Suprapubic skin (tissue), 4 donors: Measurements from ENCODE around the gene IFNLR1. TPM values are rescaled to one million over a fixed set of nuclear protein-coding genes. Genes with fewer than 3 reads are reported as not detected.
A peak's percentile ranks its signal among the peaks of the same experiment; 100 is the strongest.

Experiments
- DNase-seq, 2 donors: peaks; one replicate each; pipeline ENCODE4 v3.0.0-alpha.2; 2019; ENCODE audit warnings: low spot score in 2 of 2
- H3K27ac ChIP-seq: fragments of 200-600 bp; sonication (generic); one replicate; pipeline ENCODE4 v1.5.1; 2019
- H3K27me3 ChIP-seq: fragments of 200-600 bp; sonication (generic); one replicate; pipeline ENCODE4 v1.5.1; 2019
- H3K36me3 ChIP-seq: fragments of 200-600 bp; sonication (generic); one replicate; pipeline ENCODE4 v1.5.1; 2019
- H3K4me1 ChIP-seq: fragments of 200-600 bp; sonication (generic); one replicate; pipeline ENCODE4 v1.5.1; 2019
- H3K4me3 ChIP-seq: fragments of 200-600 bp; sonication (generic); one replicate; pipeline ENCODE4 v1.5.1; 2019; ENCODE audit warnings: mild to moderate bottlenecking
- H3K9me3 ChIP-seq: fragments of 200-600 bp; sonication (generic); one replicate; pipeline ENCODE4 v1.5.1; 2019
- EP300 ChIP-seq: sonication (generic); formaldehyde crosslinking; IDR thresholded peaks from one replicate; pipeline ENCODE4 v1.6.1; 2017; ENCODE audit warnings: antibody characterized with exemption
- POLR2A ChIP-seq, 2 donors: fragments of 450-650 bp; IDR thresholded peaks; one replicate each; pipeline ENCODE4 v1.6.1; 2017; ENCODE audit warnings: antibody characterized with exemption in 2 of 2, mild to moderate bottlenecking in 2 of 2, moderate library complexity in 2 of 2
- POLR2AphosphoS5 ChIP-seq, 3 donors: sonication (generic); formaldehyde crosslinking; IDR thresholded peaks; one replicate each; pipeline ENCODE4 v1.6.1; 2017; ENCODE audit warnings: antibody characterized with exemption in 3 of 3
- WGBS: methylation state at CpG from one replicate; pipeline ENCODE4 v1.1.5; 2018; 5-methylcytosine and 5-hydroxymethylcytosine counted together
- total RNA-seq, 4 donors: library from RNA; depleted of rRNA; stranded (reverse); fragments of >200 nt; gene quantifications; one replicate each; pipeline ENCODE4 v1.1.0, GENCODE V29; 2016
- TF ChIP-seq, protein P1 (sequence below), 2 donors: fragments of 200-600 bp in 1 of 2; fragments of 450-650 bp in 1 of 2; sonication (generic) in 1 of 2; IDR thresholded peaks; one replicate each; pipeline ENCODE4 v1.5.1; 2016 to 2019; ENCODE audit warnings: antibody characterized with exemption in 2 of 2, mild to moderate bottlenecking in 1 of 2, moderate library complexity in 1 of 2

IFNLR1 gene
- total RNA-seq, 4 donors from 2014 or later = 11.7 to 16.1 (median 14.0) TPM

DNA sequence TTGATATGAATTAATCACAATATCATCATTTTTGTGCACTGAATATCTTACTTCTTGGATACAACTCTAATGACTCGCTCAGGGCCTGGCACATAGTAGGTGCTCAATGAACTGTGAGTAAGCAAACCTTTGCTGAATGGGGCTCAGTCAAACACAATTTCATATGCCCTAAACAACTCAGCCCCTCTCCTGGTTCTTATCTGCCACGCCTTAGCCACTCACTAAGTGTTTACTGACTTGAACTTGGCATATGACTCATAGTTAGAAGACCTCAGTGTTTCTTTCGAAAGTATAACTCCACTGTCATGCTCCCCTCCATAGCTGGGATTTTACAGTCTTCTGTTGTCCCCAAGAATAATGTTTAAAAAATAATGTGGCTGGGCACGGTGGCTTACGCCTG lies 4.8 kb upstream of the IFNLR1 start:
- Histone ChIP-seq H3K9me3 (no peaks in the 10 kb centered on the region), H3K36me3 (no peaks in the 10 kb centered on the region), H3K27me3 (peaks cover 4% of the 10 kb centered on the region), H3K4me1 (peaks cover 36% of the 10 kb centered on the region), H3K27ac (no peak overlapping the region), H3K4me3 (no peak overlapping the region)
- no peak for TF ChIP-seq POLR2AphosphoS5 (IDR thresholded peaks at IDR 0.05)
- TF ChIP-seq POLR2A (IDR thresholded peaks at IDR 0.05) = no peak
- TF ChIP-seq EP300 = no peak
- TF ChIP-seq, protein P1, sequence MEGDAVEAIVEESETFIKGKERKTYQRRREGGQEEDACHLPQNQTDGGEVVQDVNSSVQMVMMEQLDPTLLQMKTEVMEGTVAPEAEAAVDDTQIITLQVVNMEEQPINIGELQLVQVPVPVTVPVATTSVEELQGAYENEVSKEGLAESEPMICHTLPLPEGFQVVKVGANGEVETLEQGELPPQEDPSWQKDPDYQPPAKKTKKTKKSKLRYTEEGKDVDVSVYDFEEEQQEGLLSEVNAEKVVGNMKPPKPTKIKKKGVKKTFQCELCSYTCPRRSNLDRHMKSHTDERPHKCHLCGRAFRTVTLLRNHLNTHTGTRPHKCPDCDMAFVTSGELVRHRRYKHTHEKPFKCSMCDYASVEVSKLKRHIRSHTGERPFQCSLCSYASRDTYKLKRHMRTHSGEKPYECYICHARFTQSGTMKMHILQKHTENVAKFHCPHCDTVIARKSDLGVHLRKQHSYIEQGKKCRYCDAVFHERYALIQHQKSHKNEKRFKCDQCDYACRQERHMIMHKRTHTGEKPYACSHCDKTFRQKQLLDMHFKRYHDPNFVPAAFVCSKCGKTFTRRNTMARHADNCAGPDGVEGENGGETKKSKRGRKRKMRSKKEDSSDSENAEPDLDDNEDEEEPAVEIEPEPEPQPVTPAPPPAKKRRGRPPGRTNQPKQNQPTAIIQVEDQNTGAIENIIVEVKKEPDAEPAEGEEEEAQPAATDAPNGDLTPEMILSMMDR (IDR thresholded peaks at IDR 0.05) = no peak
- WGBS = 74% methylated on average over 5 of the region's 5 CpGs
- DNase-seq = peak in 1 of 2 donors; percentile 2

DNA sequence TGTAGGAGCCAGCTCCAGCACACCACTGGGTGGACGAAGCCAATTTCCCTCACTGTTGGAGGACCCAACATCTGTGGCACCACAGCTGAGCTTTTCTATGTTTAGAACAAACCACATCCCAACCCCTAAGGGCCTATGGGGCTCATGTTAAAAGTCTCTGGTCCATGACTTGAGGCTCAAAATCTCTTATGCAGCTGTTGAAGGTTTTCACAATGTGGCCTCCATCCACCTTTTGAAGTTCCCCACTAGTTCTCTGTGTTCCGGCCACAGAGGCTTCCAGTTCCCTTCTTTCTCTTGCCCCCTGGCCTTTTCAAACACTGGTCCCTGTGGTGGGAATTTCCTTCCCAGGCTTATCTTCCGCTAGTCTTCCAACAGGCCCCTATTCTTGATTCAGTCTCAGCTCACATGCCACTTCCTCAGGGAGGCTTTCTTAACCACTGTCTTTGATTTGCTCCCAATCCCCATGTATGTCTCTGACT lies 3.9 kb upstream of the IFNLR1 start:
- no peak overlapping the region for H3K27ac ChIP-seq
- no peaks in the 10 kb centered on the region for H3K36me3 ChIP-seq
- 81% methylated on average over 3 of the region's 3 CpGs for WGBS

DNA sequence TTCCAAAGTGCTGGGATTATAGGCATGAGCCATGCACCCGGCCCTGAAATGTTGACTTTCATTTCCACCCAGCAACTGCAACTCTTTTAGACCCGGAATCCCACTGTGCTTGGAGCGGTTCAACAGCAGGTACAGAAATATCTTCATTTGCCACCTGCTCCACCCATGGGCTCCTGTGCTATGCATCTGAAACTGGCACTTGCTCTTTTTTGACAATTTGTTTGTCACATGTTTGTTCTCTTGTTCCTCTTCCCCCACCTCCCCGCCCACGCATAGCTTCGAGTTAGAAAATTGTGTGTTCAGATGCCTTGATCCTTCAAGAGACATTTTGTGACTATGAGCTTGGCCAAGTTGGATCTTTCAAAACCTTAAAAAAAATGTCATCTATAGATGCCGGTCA lies 2.4 kb upstream of the IFNLR1 start:
- peaks cover 41% of the 10 kb centered on the region for H3K4me1 ChIP-seq
- no peaks in the 10 kb centered on the region for H3K36me3 ChIP-seq
- H3K4me3 ChIP-seq = no peak overlapping the region
- H3K27ac ChIP-seq = no peak overlapping the region
- WGBS = 81% methylated on average over 7 of the region's 7 CpGs
- DNase-seq = peak in 1 of 2 donors; percentile 44
- H3K27me3 ChIP-seq = peaks cover 10% of the 10 kb centered on the region
- no peaks in the 10 kb centered on the region for H3K9me3 ChIP-seq
- TF ChIP-seq, protein P1 (IDR thresholded peaks at IDR 0.05) = no peak
- TF ChIP-seq POLR2A (IDR thresholded peaks at IDR 0.05) (no peak), POLR2AphosphoS5 (IDR thresholded peaks at IDR 0.05) (no peak), EP300 (no peak)

More for the DNA sequence above, 3.9 kb upstream of the IFNLR1 start:
- peak in 1 of 2 donors; percentile 11 for DNase-seq
- TF ChIP-seq, protein P1 (IDR thresholded peaks at IDR 0.05) = no peak
- TF ChIP-seq POLR2AphosphoS5 (IDR thresholded peaks at IDR 0.05) = no peak
- TF ChIP-seq EP300 = no peak
- TF ChIP-seq POLR2A (IDR thresholded peaks at IDR 0.05) = no peak
- Histone ChIP-seq H3K9me3 (no peaks in the 10 kb centered on the region), H3K27me3 (peaks cover 10% of the 10 kb centered on the region), H3K4me1 (peaks cover 43% of the 10 kb centered on the region), H3K4me3 (no peak overlapping the region)

DNA sequence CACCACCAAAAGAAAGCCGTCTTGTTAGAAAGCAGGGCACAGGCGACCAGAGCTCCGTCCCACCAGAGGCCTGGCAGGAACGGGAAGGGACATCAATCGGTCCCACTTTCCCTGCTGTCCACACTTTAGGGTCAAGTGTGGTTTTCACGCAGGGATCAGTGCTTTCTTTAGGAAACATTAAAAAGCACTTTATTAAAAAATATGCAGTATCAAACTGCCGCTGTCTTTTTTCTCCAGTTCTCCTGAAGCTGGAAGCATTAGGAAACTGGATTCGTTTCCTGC lies 437 bp downstream of the IFNLR1 start:
- no peaks in the 10 kb centered on the region for H3K36me3 ChIP-seq
- TF ChIP-seq, protein P1 (IDR thresholded peaks at IDR 0.05) = no peak
- TF ChIP-seq POLR2AphosphoS5 (IDR thresholded peaks at IDR 0.05) = no peak
- TF ChIP-seq POLR2A (IDR thresholded peaks at IDR 0.05) = no peak
- TF ChIP-seq EP300 = no peak
- H3K27ac ChIP-seq = peak overlapping the region; percentile 84
- no peaks in the 10 kb centered on the region for H3K9me3 ChIP-seq
- no peak for DNase-seq
- peak overlapping the region; percentile 60 for H3K4me3 ChIP-seq
- WGBS = 25% methylated on average over 8 of the region's 8 CpGs
- peaks cover 10% of the 10 kb centered on the region for H3K27me3 ChIP-seq
- H3K4me1 ChIP-seq = peaks cover 33% of the 10 kb centered on the region

DNA sequence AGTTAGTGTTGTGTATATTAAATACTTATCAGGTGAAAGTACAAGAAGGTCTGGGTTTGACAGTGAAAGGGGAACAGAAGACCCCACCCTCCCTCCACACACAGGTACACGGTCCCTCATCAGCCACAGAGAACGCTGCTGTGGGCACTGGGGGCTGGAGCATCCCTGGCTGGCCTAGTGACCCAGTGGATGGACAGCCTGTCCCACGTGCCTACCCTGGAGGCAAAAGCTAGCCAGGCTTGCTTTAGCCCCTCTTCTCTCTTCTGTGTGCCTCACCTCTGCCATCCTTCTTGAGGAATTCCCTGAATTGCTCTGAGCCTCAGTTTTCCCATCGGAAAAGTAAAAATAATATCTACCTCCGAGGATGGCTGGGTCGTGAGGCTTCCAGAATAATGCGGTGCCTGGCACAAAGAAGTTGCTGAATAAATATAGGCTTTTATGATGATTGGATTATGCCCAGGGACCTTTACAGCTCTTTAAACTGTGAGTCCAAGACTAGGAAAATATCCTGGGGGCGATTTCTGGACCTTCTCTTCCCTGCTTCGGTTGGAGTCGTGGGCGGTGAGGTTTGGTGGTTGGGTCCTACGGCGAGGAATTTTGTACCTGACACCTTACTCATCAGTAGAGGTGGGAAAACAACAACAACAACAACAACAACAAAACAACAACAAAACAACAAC lies 918 bp downstream of the IFNLR1 start:
- DNase-seq = peak in 1 of 2 donors; percentile 42
- Histone ChIP-seq H3K27me3 (peaks cover 10% of the 10 kb centered on the region), H3K4me3 (peak overlapping the region; percentile 60), H3K27ac (peak overlapping the region; percentile 84), H3K4me1 (peaks cover 33% of the 10 kb centered on the region), H3K9me3 (no peaks in the 10 kb centered on the region), H3K36me3 (no peaks in the 10 kb centered on the region)
- 54% methylated on average over 12 of the region's 13 CpGs for WGBS
- no peak for TF ChIP-seq POLR2A (IDR thresholded peaks at IDR 0.05)
- TF ChIP-seq, protein P1 (IDR thresholded peaks at IDR 0.05) = no peak
- no peak for TF ChIP-seq POLR2AphosphoS5 (IDR thresholded peaks at IDR 0.05)
- TF ChIP-seq EP300 = no peak
